ENCODE measurements around the gene RDH16.
A peak's percentile ranks its signal among the peaks of the same experiment; 100 is the strongest.

RDH16 gene

GRCh38 chr12:56957229-56958052 is at the start of gene RDH16:
RDH16 (minus strand) TSS chr12:56957608; CDS start chr12:56957462, 146 bp downstream.
- H3K4me3 ChIP-seq (ENCODE audit: low read depth, low read length) = no peak within 1 kb of the TSS
- TF ChIP-seq CTCF (IDR thresholded peaks at IDR 0.05; ENCODE audit: low read depth, low read length) = no peak

GRCh38 chr12:57006809-57007475 is 49.5 kb upstream of the RDH16 start:
- H3K4me3 ChIP-seq (ENCODE audit: low read depth, low read length) = peak overlapping the region; percentile 43; the same call in 1 of the 2 replicates
- TF ChIP-seq CTCF (IDR thresholded peaks at IDR 0.05; ENCODE audit: low read depth, low read length) = no peak

- peak; percentile 44 for TF ChIP-seq CTCF (IDR thresholded peaks at IDR 0.05; ENCODE audit: low read depth, low read length)
- peak within 1 kb of the TSS; percentile 88 for H3K4me3 ChIP-seq (ENCODE audit: low read depth, low read length)
Measured at GRCh38 chr12:57005980-57006808, 48.8 kb upstream of the RDH16 start, which contains the start of gene ZBTB39. ZBTB39 (minus strand) TSS chr12:57006546; CDS start chr12:57004917, 1,629 bp downstream.

- no peak overlapping the region for H3K4me3 ChIP-seq (ENCODE audit: low read depth, low read length)
- no peak for TF ChIP-seq CTCF (IDR thresholded peaks at IDR 0.05; ENCODE audit: low read depth, low read length)
Measured at GRCh38 chr12:57004651-57005050, 47.2 kb upstream of the RDH16 start.

GRCh38 chr12:57003395-57003794 is 46.0 kb upstream of the RDH16 start:
- no peak for TF ChIP-seq CTCF (IDR thresholded peaks at IDR 0.05; ENCODE audit: low read depth, low read length)

GRCh38 chr12:57001448-57001906 is 44.1 kb upstream of the RDH16 start:
- peak; percentile 83 for TF ChIP-seq CTCF (IDR thresholded peaks at IDR 0.05; ENCODE audit: low read depth, low read length)
- H3K4me3 ChIP-seq (ENCODE audit: low read depth, low read length) = no peak overlapping the region

More at GRCh38 chr12:57003395-57003794, 46.0 kb upstream of the RDH16 start:
- no peak overlapping the region for H3K4me3 ChIP-seq (ENCODE audit: low read depth, low read length)
